SH-SY5Y (cell line): ENCODE data around the gene SIRPB1.

Experiments
- GATA2 ChIP-seq: IDR thresholded peaks from 2 replicates; pipeline ENCODE4 v1.6.1; 2011; ENCODE audit warnings: mild to moderate bottlenecking, low read depth, low read length
- GATA3 ChIP-seq: IDR thresholded peaks from 2 replicates; pipeline ENCODE4 v1.6.1; 2011; ENCODE audit warnings: low read depth, mild to moderate bottlenecking, low read length, moderate library complexity

SIRPB1 gene

GRCh38 chr20:1651268-1652058, 31.7 kb upstream of the SIRPB1 start:
- TF ChIP-seq GATA3 (no peak), GATA2 (no peak)

- TF ChIP-seq GATA2 (no peak), GATA3 (no peak)
Observed at GRCh38 chr20:1648101-1648500, 28.3 kb upstream of the SIRPB1 start.

DNA sequence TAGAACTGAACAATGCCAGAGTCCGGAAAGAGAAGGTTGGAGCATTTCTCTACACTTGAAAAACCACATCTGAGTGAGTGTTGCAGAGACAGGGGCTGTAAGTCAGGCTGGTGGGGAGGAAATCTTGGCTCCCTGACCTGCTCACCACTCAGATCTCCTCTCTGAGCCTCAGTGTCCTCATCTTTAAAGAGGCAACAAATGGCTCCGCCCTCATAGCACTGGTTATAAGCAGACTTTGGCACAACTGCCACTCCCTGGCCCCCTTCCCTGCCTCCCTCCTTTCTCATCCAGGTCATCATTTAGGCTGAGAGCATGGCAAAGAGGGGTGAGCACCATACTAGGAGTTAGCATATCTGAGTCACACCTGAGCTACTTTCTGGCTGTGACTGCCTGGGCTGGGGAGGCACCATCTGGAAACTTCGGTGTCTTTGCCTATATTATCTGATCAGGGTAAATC, 27.2 kb upstream of the SIRPB1 start:
- TF ChIP-seq GATA2 = no peak
- TF ChIP-seq GATA3 = no peak

- TF ChIP-seq GATA2 = no peak
Observed at GRCh38 chr20:1644101-1644962, 24.5 kb upstream of the SIRPB1 start.

- no peak for TF ChIP-seq GATA3
- no peak for TF ChIP-seq GATA2
Observed at GRCh38 chr20:1637755-1638154, 17.9 kb upstream of the SIRPB1 start.

DNA sequence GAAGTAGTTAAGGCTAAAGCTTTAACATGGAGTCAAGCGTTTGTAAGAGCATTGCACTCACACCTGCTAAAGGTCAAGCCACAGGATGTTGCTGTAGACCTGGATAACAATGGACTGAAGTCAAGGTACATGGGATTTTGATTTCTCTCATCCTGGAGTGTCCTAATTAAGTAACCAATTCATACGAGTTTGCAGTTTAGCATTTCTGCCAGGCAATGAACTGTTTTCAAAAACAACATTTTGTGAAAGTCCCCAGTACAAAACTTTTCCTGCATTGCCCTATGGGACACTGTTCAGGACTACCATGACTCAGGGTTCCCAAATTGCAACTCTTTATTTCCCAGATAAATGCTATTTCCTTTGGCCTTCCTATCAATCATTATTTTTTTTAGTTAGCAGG, 17.4 kb upstream of the SIRPB1 start:
- no peak for TF ChIP-seq GATA2
- no peak for TF ChIP-seq GATA3

GRCh38 chr20:1636621-1637020, 16.8 kb upstream of the SIRPB1 start:
- no peak for TF ChIP-seq GATA3

DNA sequence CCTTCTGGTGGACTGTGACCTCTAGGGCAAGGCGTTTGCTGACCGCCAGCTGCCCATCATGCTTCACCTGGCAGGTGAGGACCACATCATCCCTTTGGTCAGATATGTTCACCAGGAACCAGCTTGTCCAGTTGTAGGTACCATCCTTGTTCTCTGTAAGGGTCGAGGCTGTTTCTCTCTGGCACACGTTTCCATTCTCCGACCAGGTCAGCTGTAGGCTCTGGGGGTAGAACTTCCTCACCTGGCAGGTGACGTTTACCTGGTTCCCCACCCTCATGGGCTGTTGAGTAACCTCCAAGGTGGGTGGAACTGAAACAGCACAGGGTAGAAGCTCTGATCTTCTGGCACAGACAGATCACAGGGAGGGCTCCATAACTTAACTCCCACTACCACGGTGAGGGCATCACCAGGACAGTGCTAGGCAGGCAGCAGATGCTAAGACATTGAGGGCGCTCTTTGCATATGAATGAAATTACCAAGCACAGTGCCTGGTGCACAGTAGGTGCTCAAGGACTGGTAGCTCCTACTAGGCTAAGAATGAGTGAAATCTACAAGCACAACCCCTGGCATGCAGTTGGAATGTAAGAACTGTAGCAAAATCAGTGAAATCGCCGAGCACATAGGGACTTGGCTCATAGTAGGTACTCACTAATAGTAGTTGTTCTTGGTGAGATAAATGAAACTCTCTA, 15.6 kb upstream of the SIRPB1 start:
- TF ChIP-seq GATA2 (no peak), GATA3 (no peak)

DNA sequence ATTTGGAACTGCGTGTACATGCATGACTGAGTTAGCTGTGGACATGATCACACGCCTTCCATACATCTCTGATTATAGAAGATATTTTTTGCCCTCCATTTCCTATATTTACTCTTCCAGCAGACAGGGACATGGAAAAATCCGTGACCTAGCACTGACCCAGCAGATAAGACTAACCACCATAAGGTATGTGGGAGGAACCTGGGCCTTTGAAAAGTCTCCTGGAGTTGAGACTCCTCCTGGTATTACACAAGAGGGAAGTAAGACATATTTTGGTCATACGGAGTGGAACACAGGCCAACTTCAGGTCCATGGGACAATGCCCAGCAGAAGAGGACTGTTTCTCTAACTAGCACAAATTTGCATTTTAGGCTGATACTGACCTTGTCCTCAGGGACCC, 13.7 kb upstream of the SIRPB1 start:
- TF ChIP-seq GATA2 (no peak), GATA3 (no peak)

DNA sequence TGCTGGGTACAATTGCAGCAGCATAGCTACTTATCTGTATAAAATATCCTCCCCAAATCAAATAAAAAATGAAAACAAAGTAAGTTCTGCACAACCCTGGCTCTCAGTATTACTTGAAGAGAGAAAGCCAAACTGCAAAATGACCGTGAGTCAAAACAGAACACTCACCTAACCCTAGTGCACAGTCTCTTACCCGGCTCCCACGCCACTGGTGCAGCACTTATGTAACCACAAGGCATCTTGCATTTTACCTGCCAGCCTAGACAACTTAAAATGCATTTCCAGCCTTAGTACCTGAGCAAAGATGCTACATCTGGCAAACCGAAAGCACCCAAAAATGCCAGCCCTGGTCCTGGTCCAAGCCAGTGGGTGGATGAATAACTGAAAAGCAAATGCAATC, 12.4 kb upstream of the SIRPB1 start:
- TF ChIP-seq GATA2 = no peak
- TF ChIP-seq GATA3 = no peak

DNA sequence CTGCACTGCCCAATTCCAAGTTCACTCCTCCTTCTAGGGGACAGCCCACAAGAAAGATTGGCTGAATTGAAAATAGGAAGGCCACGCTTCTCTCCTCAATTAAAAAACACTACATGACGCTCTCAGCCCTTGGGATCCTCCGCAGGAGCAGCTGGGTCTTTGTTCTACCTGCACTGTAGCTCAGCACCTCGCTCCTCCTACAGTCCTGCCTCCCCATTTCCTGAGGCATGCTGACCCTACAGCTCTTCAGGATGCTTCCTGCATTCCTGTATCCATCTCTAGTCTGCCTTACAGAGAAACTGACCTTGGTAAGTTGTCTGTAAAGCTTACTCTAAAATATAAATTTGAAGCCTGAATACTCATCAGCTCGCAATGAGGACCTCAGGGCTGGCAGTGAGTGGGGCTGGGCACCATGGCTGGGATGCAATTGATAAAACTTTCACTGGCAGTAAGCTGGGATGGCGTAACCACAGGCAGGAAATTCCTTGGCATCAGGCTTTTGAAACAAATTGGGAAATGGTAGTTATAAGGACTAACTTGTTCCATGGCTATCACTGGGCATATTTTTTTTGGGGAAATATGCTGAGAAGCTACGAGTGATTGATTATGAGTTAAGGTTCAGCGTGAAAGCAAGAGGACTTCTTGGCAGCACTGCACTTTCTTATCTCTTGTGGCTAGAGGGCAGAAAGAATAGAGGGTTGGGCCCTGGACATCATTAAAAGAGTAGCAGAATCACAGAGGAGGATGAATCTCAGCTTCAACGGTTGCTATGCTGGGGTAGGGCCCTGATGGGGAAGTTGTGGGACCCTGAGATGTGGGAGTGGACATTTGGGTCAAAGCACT, 11.7 kb upstream of the SIRPB1 start:
- TF ChIP-seq GATA3 (no peak), GATA2 (no peak)

GRCh38 chr20:1630186-1630585, 10.4 kb upstream of the SIRPB1 start:
- TF ChIP-seq GATA2 (no peak), GATA3 (no peak)

- TF ChIP-seq GATA2 (no peak), GATA3 (no peak)
Observed at GRCh38 chr20:1629321-1629720, 9.5 kb upstream of the SIRPB1 start.

GRCh38 chr20:1628621-1629020, 8.8 kb upstream of the SIRPB1 start:
- TF ChIP-seq GATA3 (no peak), GATA2 (no peak)

DNA sequence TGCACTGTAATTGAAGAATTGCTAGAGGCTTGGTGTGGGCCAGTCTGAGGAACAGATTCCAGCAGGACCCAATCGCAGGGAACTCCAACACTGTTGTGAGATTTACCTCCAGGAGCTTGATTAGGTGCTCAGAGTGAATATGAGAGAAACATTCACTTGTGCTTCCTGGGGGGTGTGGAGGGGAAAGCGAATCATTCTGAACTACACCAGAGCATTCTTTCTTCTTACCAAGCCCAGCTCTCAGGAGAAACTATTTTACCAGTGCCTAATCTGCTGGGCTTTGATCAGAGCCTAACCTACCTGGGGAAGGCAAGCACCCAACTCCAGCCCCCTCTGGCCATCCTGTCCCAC, 7.4 kb upstream of the SIRPB1 start:
- no peak for TF ChIP-seq GATA2
- TF ChIP-seq GATA3 = no peak
